ENCODE measurements around the gene INS.

The INS gene

DNA sequence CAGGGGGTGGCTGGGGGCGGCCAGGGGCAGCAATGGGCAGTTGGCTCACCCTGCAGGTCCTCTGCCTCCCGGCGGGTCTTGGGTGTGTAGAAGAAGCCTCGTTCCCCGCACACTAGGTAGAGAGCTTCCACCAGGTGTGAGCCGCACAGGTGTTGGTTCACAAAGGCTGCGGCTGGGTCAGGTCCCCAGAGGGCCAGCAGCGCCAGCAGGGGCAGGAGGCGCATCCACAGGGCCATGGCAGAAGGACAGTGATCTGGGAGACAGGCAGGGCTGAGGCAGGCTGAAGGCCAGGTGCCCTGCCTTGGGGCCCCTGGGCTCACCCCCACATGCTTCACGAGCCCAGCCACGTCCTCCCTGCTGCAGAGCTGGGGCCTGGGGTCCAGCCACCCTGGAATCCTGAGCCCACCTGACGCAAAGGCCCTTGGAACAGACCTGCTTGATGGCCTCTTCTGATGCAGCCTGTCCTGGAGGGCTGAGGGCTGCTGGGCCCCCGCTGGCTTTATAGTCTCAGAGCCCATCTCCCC, at the start of gene INS:
Gene INS, minus strand, starts transcription at position 474 of the 524 bp plus-strand sequence. Its CDS starts 238 bp downstream, at position 236.
- in situ Hi-C loops (cut with MboI; ENCODE audit: low pct_unique_long_range_greater_than_20kb, low sequenced_read_pairs, unreplicated experiment): loop anchor here (25.0 kb wide), 1 partner anchor 473 kb away; the partner anchor contains the start of gene KRTAP5-6
- no peak for DNase-seq (ENCODE audit: low spot score)
- TF ChIP-seq, protein P1, sequence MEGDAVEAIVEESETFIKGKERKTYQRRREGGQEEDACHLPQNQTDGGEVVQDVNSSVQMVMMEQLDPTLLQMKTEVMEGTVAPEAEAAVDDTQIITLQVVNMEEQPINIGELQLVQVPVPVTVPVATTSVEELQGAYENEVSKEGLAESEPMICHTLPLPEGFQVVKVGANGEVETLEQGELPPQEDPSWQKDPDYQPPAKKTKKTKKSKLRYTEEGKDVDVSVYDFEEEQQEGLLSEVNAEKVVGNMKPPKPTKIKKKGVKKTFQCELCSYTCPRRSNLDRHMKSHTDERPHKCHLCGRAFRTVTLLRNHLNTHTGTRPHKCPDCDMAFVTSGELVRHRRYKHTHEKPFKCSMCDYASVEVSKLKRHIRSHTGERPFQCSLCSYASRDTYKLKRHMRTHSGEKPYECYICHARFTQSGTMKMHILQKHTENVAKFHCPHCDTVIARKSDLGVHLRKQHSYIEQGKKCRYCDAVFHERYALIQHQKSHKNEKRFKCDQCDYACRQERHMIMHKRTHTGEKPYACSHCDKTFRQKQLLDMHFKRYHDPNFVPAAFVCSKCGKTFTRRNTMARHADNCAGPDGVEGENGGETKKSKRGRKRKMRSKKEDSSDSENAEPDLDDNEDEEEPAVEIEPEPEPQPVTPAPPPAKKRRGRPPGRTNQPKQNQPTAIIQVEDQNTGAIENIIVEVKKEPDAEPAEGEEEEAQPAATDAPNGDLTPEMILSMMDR (IDR thresholded peaks at IDR 0.05; ENCODE audit: extremely low read depth, insufficient read depth, missing control alignments): no peak

DNA sequence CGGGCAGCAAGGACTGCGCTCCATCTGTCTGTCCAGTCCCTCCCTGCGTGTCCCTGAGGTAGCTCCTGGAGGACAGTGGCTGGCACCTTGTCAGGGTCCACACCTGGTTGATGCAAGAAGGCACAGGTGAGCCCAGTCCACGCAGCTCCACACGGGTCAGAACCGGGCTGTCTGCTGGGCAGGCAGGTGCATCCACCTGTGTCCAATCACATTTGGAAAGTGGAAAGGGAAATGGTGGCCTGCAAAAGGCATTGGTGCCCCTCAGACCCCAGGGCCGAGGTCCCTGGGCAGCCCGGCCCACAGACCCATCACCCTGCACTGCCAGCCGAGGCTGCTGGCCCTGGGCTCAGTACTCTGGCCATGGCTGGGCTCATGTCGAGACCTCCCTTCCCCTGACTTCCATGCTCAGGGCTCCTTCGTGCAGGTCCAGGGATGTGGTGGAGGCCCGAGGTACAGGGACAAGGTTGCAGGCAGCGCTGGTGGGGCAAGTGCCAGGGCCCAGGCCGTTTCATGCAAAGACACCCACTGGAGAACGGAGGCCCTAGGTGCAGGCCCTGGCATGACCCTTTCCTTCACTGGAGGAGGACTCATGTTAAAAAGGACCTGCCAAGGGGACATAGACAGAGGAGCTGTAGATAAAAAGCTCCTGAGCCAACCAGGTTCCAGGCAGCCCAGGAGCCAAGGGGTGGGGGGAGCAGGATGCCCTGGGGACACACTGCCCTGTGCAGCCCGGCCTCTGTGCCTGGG, 49.5 kb upstream of the INS start:
- in situ Hi-C loops (cut with MboI; ENCODE audit: low pct_unique_long_range_greater_than_20kb, low sequenced_read_pairs, unreplicated experiment): no loop called here
- DNase-seq (ENCODE audit: low spot score): no peak
- TF ChIP-seq, protein P1 (IDR thresholded peaks at IDR 0.05; ENCODE audit: extremely low read depth, insufficient read depth, missing control alignments): no peak

DNA sequence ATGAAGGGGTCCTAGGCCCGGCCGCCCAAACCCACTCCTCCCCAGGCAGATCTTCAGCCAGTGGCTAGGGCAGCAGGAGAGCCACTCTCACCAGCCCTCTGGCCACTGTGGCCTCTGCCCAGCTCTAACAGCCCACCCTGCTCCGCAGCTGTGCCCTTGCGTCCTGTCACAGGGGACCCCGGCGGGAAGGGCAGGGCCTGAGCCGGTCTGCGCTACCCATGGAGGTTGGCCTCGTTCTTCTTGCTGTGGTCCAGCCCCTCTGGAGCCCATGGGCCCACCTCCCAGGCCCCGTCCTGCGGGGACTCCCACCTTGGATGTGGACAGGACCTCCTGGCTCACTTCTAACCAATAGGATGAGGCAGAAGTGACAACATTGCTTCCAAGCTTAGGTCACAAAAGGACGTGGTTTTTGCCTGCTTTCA, 48.9 kb upstream of the INS start:
- in situ Hi-C loops (cut with MboI; ENCODE audit: low pct_unique_long_range_greater_than_20kb, low sequenced_read_pairs, unreplicated experiment): no loop called here
- DNase-seq (ENCODE audit: low spot score): no peak
- TF ChIP-seq, protein P1 (IDR thresholded peaks at IDR 0.05; ENCODE audit: extremely low read depth, insufficient read depth, missing control alignments): no peak

DNA sequence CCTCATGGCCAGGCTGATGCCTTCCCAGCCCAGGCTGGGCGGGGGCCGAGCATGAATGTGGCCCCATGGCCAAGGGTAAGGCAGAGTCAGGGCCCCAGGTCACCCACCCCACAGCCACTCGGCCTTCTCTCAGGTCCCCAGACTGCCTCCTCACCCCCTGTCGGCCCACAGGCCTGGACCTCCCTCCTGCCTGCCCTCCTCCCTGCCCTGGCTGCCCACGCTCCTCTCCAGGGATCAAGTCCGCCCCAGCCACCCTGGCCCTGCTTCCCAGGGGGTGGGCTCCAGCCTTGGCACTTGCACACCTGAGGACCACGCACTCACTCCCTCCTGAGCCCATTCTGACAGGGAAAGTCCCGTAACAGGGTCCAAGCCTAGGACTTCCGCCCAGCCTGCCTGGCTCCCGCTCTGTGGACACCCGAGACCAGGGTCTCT, 48.4 kb upstream of the INS start:
- TF ChIP-seq, protein P1 (IDR thresholded peaks at IDR 0.05; ENCODE audit: extremely low read depth, insufficient read depth, missing control alignments): no peak
- in situ Hi-C loops (cut with MboI; ENCODE audit: low pct_unique_long_range_greater_than_20kb, low sequenced_read_pairs, unreplicated experiment): no loop called here
- DNase-seq (ENCODE audit: low spot score): no peak

DNA sequence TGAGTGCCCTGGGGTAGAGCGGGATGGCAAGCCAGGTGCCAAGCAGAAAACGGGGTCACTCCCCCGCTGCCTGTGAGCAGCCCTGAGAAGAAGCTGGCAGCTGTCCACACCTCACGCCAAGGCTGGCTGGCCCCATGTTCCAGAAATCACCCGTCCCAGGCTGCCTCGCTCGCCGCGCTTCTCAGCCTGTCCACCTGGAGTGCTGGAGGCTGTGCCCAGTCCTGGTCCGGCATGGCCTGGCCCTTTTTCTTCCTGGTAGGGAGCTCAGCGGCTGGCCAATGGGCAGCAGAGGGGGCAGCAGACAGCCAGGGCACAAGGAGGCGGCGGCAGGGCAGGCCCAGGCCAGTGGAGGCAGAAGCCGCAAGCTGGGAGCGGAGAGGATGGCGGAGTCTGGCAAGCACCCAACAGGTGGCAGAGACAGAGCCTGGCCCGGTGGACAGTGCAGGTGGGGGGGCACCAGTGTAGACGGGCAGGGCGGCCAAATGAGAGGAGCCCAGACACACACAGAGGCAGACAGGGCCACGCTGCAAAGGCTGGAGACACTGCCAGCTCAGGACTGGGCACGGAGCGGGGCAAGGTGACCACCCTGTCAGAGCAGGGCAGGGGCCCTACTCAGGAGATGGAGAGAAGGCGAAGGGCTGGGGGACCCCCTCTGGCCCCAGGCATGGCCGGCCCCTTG, 47.8 kb upstream of the INS start:
- in situ Hi-C loops (cut with MboI; ENCODE audit: low pct_unique_long_range_greater_than_20kb, low sequenced_read_pairs, unreplicated experiment): no loop called here
- DNase-seq (ENCODE audit: low spot score): no peak
- TF ChIP-seq, protein P1 (IDR thresholded peaks at IDR 0.05; ENCODE audit: extremely low read depth, insufficient read depth, missing control alignments): no peak

DNA sequence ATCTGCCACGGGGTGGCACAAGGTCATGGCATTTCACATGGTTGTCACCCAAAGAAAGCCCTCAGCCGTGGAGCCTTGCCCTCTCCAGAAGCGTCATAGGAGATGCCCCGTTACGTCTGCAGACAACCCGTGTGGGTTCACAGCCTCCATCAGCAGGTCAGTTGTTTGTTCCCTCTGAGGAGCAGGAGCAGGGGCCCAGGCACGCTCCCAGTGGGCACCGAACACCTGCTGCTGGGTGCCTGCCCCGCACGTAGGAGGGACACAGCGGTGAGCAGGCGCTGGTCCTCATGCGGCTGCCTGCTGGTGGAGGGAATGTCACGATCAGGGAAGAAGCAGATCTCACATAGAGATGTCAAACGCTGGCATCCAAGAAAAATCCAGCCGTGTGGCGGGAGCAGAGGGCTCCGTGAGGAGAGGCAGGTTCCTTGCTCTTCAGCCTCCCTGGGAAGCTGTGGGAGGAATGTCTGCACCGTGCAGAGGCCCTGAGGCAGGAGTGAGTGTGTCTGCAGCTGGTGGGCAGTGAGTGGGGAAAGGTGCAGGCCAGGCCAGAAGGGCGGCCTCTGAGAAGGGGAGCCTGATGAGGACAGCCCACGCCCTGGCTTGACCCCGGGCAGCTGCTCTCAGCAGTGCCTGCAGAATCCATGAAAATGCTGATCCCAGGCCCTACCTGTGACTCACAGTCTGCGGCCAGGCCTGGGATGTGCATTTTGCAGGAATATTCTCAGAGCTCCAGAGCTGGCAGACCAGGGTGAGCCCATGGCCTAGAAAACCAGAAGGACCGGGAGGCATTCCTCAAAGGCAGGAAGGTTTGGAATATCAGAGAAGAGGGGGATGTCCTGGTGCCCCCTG, 47.0 kb upstream of the INS start:
- TF ChIP-seq, protein P1 (IDR thresholded peaks at IDR 0.05; ENCODE audit: extremely low read depth, insufficient read depth, missing control alignments): no peak
- in situ Hi-C loops (cut with MboI; ENCODE audit: low pct_unique_long_range_greater_than_20kb, low sequenced_read_pairs, unreplicated experiment): no loop called here
- no peak for DNase-seq (ENCODE audit: low spot score)

All from GM13977 (cell line).